ENCODE data around the gene MRPS6.
A peak's percentile ranks its signal among the peaks of the same experiment; 100 is the strongest.

The MRPS6 gene

GRCh38 chr21:34073032-34073748 lies at the start of gene MRPS6, which contains the start of gene SLC5A3:
TSS of gene MRPS6 (plus strand) at chr21:34073578. CDS start at chr21:34073701, 123 bp downstream.
TSS of gene SLC5A3 (plus strand) at chr21:34073578. CDS start at chr21:34095199, 21,621 bp downstream.
- DNase-seq: peak; percentile 71

- no peak for DNase-seq
Measured at GRCh38 chr21:34023691-34024373, 49.5 kb upstream of the MRPS6 start.

GRCh38 chr21:34024374-34024693 lies 49.0 kb upstream of the MRPS6 start:
- DNase-seq: no peak

- no peak for DNase-seq
Measured at GRCh38 chr21:34027721-34028461, 45.5 kb upstream of the MRPS6 start.

- DNase-seq: no peak
Measured at GRCh38 chr21:34029743-34030528, 43.4 kb upstream of the MRPS6 start.

GRCh38 chr21:34031835-34032370 lies 41.5 kb upstream of the MRPS6 start:
- no peak for DNase-seq

GRCh38 chr21:34034369-34035014 lies 38.9 kb upstream of the MRPS6 start:
- DNase-seq: no peak

GRCh38 chr21:34035619-34036354 lies 37.6 kb upstream of the MRPS6 start:
- no peak for DNase-seq

GRCh38 chr21:34037009-34037795 lies 36.2 kb upstream of the MRPS6 start:
- DNase-seq: no peak

- no peak for DNase-seq
Measured at GRCh38 chr21:34039678-34040382, 33.5 kb upstream of the MRPS6 start.

- no peak for DNase-seq
Measured at GRCh38 chr21:34042735-34043134, 30.6 kb upstream of the MRPS6 start.

- DNase-seq: no peak
Measured at GRCh38 chr21:34043333-34043732, 30.0 kb upstream of the MRPS6 start.

GRCh38 chr21:34046917-34047316 lies 26.5 kb upstream of the MRPS6 start:
- DNase-seq: no peak

- no peak for DNase-seq
Measured at GRCh38 chr21:34047835-34048234, 25.5 kb upstream of the MRPS6 start.

- no peak for DNase-seq
Measured at GRCh38 chr21:34052171-34052570, 21.2 kb upstream of the MRPS6 start.

GRCh38 chr21:34054259-34054658 lies 19.1 kb upstream of the MRPS6 start:
- DNase-seq: no peak

- DNase-seq: no peak
Measured at GRCh38 chr21:34055615-34056014, 17.8 kb upstream of the MRPS6 start.

- no peak for DNase-seq
Measured at GRCh38 chr21:34061983-34062382, 11.4 kb upstream of the MRPS6 start.

- no peak for DNase-seq
Measured at GRCh38 chr21:34065027-34065426, 8.4 kb upstream of the MRPS6 start.

GRCh38 chr21:34071683-34072082 lies 1.7 kb upstream of the MRPS6 start:
- no peak for DNase-seq

All from GDM1 (cell line).